Middle frontal gyrus (tissue), 1 donor: ENCODE results near the gene PPP6R3.
"Not testable (repeated sequence)": the region's sequence is repeated elsewhere in the genome, so short reads cannot be mapped to it uniquely, and the experiment has no call there.

Experiments used
- DNase-seq: peaks from one replicate; pipeline ENCODE4 v3.0.0-alpha.2; 2015; ENCODE audit warnings: low spot score; ENCODE audit errors: extremely low spot score

PPP6R3 gene

GRCh38 chr11:68436162-68436888, 24.2 kb upstream of the PPP6R3 start:
- DNase-seq = no peak

GRCh38 chr11:68436985-68437926, 23.3 kb upstream of the PPP6R3 start:
- DNase-seq = no peak

- no peak for DNase-seq
Measured at GRCh38 chr11:68437927-68438657, 22.5 kb upstream of the PPP6R3 start.

GRCh38 chr11:68438658-68439259, 21.8 kb upstream of the PPP6R3 start:
- no peak for DNase-seq

GRCh38 chr11:68439355-68440065, 21.0 kb upstream of the PPP6R3 start:
- no peak for DNase-seq

- no peak for DNase-seq
Measured at GRCh38 chr11:68440224-68440623, 20.3 kb upstream of the PPP6R3 start.

- no peak for DNase-seq
Measured at GRCh38 chr11:68441466-68442230, 18.9 kb upstream of the PPP6R3 start.

- no peak for DNase-seq
Measured at GRCh38 chr11:68442433-68442832, 18.1 kb upstream of the PPP6R3 start.

GRCh38 chr11:68444566-68444965, 16.0 kb upstream of the PPP6R3 start:
- DNase-seq = no peak

- DNase-seq = no peak
Measured at GRCh38 chr11:68445531-68446035, 15.0 kb upstream of the PPP6R3 start.

- no peak for DNase-seq
Measured at GRCh38 chr11:68446046-68446725, 14.4 kb upstream of the PPP6R3 start.

GRCh38 chr11:68447015-68447801, 13.3 kb upstream of the PPP6R3 start:
- DNase-seq = peak; percentile 40

GRCh38 chr11:68447914-68448313, 12.6 kb upstream of the PPP6R3 start:
- not testable (repeated sequence) for DNase-seq

GRCh38 chr11:68448604-68449011, 11.9 kb upstream of the PPP6R3 start:
- no peak for DNase-seq

GRCh38 chr11:68449951-68450350, 10.6 kb upstream of the PPP6R3 start:
- no peak for DNase-seq

GRCh38 chr11:68450711-68451110, 9.8 kb upstream of the PPP6R3 start:
- no peak for DNase-seq

GRCh38 chr11:68454767-68455166, 5.8 kb upstream of the PPP6R3 start:
- DNase-seq = no peak

GRCh38 chr11:68455485-68455884, 5.1 kb upstream of the PPP6R3 start:
- no peak for DNase-seq
